Stimulated activated naive CD8-positive, alpha-beta T cell treated with anti-CD3 and anti-CD28 coated beads, Interleukin-15, Interleukin-2, amounts not matched to agents 100 U/mL and 50 U/mL, for 24 hours (primary cell): ENCODE data around the gene MYL9.
"Not testable (repeated sequence)": the region's sequence is repeated elsewhere in the genome, so short reads cannot be mapped to it uniquely, and the experiment has no call there.

Experiments
- ATAC-seq: fragments of 150-1000 bp; cut with Tn5 transposase; one replicate; pipeline ENCODE4 v1.10.0; 2021
- DNase-seq: peaks from one replicate; pipeline ENCODE4 v3.0.0; 2021

MYL9 gene

GRCh38 chr20:36548704-36549627 is 7.6 kb downstream of the MYL9 start:
- DNase-seq (no peak), ATAC-seq (no peak)

GRCh38 chr20:36549628-36549941 is 8.3 kb downstream of the MYL9 start:
- DNase-seq (no peak), ATAC-seq (no peak)

DNA sequence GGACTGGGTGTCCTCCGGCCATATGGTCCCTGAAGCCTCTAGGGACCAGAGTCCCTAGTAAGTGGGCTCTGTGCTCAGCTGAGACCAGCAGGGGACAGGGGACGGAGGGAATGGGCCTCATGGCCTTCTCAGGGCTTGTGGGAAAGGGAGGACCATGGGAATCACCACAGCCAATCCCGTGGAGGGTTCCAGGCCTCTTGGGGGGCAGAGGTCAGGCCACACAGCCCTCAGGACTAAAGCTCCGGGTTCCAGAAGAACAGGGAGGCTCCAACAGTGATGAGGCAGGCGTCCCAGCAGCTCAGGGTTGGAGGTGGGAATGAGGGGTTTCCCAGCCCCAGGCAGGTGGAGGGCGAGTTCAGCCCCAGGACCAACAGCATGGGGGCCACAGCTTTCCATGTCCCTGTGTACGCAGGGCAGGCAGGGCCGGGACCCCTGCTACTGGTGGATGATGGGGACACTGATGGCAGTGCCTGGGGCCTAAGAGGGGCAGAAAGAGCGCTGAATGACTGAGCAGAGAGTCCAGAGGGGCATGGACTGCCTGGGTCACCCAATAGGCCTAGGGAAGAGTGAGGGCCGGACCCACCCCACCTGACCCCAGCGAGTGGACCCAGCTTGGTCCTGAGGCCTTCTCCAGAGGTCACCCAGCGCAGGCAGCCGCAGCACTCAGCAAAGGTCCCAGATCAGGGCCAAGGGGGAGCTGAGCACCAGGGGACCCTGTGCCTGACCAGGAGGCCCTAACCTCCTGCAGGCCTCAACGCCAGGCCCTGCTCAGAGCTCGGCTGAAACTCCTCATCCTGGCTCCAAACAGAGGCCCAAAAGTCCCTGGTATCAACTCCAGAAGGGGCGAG is 8.8 kb downstream of the MYL9 start:
- no peak for DNase-seq
- no peak for ATAC-seq

GRCh38 chr20:36550790-36551299 is 9.5 kb downstream of the MYL9 start:
- ATAC-seq (no peak), DNase-seq (no peak)

GRCh38 chr20:36555248-36555647 is 13.9 kb downstream of the MYL9 start:
- DNase-seq (no peak), ATAC-seq (no peak)

- ATAC-seq (no peak), DNase-seq (no peak)
These were observed 21.4 kb downstream of the MYL9 start for GRCh38 chr20:36562724-36563123.

DNA sequence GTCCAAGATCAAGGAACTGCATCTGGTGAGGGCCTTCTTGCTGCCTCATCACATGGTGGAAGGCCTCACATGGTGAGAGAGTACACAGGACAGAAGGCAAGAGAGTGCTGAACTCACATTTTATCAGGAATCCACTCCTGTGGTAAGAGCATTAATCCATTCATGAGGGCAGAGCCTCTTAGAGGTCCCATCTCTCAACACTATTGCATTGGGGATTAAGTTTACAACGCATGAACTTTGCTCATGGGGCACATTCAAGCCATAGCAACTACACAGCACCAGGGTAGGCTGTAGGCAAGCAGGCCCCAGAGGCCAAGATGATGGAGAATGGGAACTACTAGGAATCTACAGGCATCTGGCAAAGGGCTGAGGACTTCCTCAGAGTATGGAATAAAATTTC is 22.1 kb downstream of the MYL9 start:
- DNase-seq (no peak), ATAC-seq (no peak)

DNA sequence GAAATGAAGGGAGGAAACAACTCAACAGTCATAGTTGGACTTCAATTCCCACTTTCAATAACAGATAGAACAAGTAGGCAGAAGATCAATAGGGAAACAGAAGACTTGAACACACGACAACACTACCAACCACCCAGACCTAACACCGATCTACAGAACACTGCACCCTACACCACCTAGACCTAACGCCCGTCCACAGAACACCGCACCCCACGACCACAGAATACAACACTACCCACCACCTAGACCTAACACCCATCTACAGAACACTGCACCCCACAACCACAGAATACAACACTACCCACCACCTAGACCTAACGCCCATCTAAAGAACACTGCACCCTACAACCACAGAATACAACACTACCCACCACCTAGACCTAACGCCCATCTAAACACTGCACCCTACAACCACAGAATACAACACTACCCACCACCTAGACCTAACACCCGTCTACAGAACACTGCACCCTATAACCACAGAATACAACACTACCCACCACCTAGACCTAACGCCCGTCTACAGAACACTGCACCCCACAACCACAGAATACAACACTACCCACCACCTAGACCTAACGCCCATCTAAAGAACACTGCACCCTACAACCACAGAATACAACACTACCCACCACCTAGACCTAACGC is 22.9 kb downstream of the MYL9 start:
- not testable (repeated sequence) for DNase-seq, ATAC-seq

DNA sequence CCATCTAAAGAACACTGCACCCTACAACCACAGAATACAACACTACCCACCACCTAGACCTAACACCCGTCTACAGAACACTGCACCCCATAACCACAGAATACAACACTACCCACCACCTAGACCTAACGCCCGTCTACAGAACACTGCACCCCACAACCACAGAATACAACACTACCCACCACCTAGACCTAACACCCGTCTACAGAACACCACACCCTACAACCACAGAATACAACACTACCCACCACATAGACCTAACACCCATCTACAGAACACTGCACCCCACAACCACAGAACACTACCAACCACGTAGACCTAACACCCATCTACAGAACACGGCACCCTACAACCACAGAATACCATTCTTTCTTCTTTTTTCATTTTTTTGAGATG is 23.4 kb downstream of the MYL9 start:
- ATAC-seq, DNase-seq: not testable (repeated sequence)

DNA sequence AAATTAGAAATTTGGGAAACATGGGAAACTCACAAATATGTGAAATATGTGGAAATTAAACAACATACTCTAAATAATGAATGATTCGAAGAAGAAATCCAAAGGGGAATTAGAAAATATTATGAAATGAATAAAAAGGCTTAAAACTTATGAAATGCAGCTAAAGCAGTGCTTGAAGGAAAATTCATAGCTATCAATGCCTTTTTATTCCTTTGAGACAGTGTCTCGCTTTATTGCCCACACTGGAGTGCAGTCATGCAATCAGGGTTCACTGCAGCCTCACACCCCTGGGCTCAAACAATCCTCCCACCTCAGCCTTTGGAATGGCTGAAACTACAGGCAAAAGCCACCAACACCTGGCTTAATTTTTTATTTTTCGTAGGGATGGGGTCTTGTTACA is 24.2 kb downstream of the MYL9 start:
- no peak for ATAC-seq

DNA sequence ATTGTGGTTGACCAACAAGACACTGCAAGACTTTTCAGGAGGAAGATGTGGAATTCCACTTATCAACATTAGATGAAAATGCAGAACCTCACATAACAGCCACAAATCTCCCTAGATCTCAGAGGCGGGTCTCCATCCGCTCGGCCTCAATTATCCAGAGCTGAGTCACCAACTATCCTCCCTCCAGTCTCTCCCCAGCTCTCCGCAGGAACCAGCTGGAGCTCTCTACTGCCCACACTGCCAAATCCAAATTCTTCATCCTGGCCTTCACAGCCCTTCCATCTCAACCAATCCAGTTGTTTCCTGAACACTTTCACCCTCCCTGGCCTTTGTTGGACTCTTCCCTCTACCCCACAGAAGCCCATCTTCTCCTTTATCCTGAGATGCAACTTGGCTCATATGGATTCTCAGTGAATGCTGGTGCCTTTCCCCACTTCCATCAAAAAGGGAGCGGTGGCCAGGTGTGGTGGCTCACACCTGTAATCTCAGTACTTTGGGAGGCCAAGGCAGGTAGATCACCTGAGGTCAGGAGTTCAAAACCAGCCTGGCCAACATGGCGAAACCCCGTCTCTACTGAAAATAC is 28.6 kb downstream of the MYL9 start:
- no peak for DNase-seq

More for the DNA sequence above, 24.2 kb downstream of the MYL9 start:
- DNase-seq: no peak

DNA sequence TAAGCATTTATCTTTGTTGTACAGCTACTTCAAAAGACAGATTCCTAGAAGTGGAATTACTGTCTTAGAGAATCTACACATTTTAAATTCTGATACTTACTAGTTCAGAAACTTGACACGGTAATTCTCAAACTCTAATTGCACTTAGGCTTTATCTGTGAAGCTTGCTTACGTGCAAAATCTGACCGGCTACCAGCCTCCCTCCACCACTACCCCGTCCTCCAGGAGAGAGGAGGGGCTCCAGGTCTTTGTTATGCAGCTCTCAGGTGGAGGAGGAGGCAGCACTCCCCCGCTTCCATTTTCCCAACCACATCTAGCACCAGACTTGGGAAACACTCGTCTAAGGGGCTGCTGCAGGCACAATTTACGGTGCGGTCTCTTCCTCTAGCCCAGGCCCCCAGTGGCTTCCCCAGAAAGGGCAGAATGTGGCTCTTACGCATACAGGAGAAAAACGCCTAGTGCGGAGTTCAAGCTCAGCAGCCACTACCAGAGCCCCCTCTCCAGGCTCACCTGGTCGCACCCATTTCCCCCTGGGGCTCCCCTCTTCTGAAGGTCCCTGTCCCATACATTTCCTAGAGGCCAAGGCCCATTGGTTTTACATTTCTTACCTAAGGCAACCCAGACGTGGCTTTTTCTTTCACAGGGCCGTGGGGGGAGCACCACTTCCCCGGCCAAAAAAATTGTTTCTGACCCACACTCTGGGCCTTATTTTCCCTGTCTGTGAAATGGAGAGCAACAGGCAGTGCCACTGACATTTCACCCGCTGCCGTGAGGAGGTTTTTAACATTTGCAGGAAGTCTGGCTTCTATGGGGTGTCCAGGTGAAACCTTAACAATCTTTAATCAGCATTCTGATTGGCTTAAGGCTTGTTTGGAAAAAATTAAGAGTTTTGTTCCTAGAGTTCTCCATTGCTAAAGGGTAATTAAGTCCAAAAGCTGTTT is 30.5 kb downstream of the MYL9 start:
- DNase-seq (peak; percentile 31), ATAC-seq (no peak)

More for the DNA sequence above, 28.6 kb downstream of the MYL9 start:
- ATAC-seq: no peak

- ATAC-seq: peak; percentile 80
- peak; percentile 71 for DNase-seq
These were observed 31.4 kb downstream of the MYL9 start for GRCh38 chr20:36572701-36573102.

GRCh38 chr20:36573103-36573797 is 31.9 kb downstream of the MYL9 start, which contains the start of gene TGIF2:
TGIF2 (plus strand) TSS chr20:36573597; CDS start chr20:36578775, 5,178 bp downstream.
- ATAC-seq (peak; percentile 86), DNase-seq (peak; percentile 93)

- DNase-seq (peak; percentile 49), ATAC-seq (no peak)
These were observed 32.6 kb downstream of the MYL9 start for GRCh38 chr20:36573798-36574365.

- ATAC-seq (no peak), DNase-seq (peak; percentile 65)
These were observed 33.2 kb downstream of the MYL9 start for GRCh38 chr20:36574366-36575135.

DNA sequence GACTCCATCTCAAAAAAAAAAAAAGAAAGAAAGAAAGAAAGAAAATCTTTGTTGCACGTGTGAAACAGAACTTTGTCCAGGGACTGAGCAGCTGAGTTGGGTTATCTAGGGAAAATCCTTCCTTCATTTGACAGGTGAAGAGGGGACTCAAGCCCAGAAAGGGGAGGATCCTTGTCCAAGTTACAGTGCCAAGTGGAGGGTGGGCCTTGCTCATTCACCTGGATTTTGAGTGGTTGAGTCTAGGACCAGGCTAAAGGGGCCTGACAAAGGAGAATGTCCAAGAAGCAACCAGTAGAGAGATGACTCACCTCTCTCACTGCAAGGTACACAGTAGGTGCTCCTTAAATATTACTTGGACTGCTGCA is 34.7 kb downstream of the MYL9 start:
- DNase-seq: no peak
- ATAC-seq: no peak

- ATAC-seq (no peak), DNase-seq (no peak)
These were observed 37.2 kb downstream of the MYL9 start for GRCh38 chr20:36578356-36579041.
